Stimulated activated CD4-positive, alpha-beta T cell treated with anti-CD3 and anti-CD28 coated beads, Interleukin-12 subunit alpha, Interleukin-12 subunit beta, amount 100 ng/mL, for 4 hours (primary cell): ENCODE results near the gene SRPX.

Experiments
- DNase-seq: peaks from one replicate; pipeline ENCODE4 v3.0.0-alpha.2; 2020

The SRPX gene

DNA sequence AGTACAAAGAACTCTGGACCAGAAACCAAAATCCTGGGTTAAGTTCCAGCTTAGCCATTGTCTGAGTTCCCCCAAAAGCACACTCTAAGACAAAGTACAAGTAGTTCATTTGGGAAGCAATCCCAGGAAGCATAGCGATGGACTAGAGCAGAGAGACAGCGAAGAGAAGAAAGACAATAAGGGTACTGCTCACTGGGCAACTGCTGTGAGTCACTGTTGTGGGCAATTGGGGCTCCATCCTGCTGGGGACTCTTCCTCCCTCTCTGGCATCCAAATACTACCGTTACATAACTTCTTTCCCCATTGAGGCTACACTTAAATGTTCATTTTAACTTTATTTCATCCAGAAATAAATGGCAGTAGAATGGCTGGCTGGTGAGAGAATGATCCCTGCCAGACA, 14.1 kb downstream of the SRPX start:
- DNase-seq: no peak

DNA sequence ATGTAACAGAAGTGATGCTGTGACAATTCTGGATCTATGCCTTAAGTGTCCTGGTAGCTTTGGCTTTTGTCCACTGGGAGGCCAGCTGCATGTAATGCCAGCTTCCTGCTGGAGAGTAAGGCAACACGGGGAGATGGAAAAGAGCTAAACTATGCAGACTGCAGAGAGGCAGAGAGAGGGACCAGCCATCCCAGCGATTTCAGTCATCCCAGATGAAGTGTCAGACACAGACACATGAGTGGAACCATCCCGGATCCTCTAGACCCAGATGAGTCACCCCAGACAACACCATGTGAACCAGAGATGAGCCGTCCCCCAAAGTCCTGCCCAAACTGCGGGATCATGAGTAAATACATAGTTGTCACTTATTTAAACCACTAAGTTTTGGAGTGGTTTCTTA, 14.6 kb downstream of the SRPX start:
- no peak for DNase-seq

DNA sequence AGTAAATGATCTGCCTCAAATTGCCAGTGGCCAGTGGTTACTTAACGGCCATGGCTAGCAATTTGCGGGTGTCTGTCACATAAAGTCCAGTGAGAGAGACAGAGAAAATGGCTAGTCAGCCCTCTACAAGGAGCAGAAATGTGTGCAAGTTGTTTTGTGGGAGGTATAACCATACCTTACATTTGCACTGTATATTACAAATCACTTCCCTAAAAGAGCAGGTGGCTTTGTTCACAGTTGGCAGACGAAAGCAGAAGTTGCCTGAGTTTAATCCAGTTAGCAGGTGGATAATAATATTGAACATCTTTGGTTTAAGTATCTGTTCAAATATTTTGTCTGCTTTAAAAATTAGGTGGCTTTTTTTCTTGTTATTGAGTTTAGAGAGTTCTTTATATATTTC, 15.6 kb downstream of the SRPX start:
- no peak for DNase-seq

DNA sequence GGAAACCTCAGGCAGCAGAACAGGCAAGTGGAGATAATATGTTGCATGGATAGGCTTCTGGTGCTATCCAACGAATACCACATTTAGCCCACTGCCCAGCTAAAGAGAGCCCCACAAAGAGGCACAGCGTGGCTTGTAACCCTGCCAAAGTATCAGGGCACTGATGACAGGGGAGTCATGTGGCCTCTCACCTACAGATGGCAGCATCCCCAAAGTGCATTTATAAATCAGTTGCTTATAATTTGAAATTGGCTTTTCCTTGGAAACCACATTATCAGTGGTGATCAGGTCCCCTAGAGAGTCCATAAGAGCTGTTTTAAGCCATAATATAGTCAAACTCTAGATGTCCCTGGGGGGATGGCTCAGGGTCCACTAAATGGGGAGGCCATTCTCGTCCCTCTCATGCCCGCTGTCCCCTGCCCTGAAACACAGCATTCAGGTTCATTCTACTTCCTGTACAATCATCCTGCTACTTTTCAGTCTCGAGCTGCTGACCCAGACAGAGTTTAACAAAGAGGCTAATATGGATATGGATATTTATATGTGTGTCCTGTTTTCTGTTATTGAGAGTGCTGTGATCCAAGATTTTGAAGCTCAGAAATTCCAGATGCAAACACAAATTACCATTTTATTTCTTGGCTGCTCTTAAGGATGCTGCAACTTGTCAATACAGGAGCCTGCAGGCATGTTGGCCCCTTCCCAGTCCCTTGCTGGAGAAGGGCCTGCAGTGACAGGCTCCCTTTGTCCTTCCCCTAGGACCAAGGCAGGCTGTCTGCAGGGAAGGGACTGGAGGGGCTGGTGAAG, 28.5 kb downstream of the SRPX start:
- no peak for DNase-seq

DNA sequence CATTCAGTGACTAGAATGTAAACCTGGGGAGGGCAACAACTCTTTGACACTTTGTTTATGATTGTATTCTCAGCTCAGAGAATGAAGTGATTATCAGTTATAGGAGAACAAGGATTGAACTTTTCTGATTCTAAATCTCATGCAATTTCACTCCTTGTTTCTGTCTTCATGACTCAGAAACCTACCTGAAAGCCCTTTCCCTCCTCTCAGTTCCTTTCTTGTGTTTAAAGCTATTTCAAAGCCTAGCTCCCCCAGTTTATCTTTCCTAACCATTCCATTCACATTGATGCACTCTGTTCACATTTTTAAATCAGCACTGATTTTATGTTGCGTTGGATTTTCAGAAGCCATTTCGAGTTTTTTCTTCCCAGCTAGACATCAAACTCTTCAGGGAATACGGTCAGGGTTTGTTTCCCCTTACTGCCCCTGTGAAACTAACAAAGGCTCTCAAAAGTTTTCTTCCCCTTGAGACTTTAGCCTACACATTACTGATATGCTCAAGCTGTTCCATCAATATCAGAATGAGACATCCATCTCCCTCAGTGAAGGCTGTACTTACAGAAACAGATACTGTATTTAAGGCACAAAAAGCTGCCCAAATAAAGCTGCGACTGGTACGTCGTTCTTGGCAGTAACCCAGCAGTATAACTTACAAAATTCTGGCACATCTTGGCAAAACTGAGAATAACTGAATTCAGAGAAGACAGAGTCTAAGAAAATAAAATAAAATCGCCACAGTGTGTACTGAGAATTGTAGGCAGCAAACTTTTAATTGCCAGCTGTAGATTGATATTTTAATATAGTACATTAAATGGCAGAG, 31.0 kb downstream of the SRPX start:
- no peak for DNase-seq

DNA sequence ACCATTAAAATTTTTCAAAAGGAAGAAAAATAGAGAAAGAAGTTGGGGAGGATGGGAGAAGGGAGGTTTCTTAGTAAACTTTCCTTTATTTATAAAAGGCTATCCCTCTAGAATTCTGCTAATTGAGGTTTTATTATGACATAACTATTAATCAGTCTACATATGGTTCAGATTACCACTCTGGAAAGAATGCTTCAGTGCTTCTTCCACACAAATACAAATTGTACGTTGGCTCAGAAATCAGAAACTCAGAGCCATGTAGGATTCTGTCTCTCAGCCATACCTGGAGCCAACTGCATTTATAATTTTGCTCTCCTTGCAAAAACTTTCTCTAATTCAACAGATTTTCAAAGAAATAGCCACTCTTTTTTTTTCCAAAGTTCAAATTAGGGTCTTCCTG, 37.1 kb downstream of the SRPX start:
- DNase-seq: no peak

DNA sequence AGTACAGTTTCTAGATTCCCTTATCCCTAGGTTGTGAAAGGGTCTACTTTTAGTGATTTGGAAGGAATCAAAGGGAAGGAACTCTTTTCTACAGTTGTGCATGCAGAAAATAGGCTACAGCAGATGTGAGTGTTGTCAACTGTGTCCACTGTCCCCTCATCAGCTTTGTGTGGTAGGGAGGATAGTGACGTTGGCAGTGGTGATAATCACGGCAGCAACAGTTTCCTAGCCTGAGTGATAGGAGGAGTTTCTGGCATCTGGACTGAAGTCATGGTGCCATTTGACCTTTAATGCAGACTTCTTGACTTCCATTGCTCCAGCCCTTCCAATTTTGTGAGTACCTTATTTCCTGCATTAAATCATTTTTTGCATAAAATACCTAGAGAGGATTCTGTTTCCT, 39.3 kb downstream of the SRPX start:
- no peak for DNase-seq

DNA sequence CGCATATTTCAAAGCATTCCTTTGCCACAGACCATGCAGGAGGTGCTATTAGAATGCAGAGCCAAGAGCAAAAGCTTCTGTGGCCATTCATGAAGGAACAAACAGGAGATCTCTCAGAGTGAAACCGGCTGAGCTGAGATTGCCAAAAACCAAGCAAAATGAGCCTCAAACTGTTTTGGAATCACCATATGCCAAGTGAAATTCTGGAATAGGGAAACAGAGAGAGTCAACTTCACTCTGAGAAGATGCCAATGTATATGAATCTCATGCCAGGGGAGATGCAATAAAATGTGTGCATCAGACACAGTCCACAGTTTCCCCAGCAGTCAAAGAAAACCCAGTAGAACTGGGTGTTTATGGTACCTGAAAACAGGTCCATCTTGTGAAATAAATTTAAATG, 42.3 kb downstream of the SRPX start:
- DNase-seq: no peak

DNA sequence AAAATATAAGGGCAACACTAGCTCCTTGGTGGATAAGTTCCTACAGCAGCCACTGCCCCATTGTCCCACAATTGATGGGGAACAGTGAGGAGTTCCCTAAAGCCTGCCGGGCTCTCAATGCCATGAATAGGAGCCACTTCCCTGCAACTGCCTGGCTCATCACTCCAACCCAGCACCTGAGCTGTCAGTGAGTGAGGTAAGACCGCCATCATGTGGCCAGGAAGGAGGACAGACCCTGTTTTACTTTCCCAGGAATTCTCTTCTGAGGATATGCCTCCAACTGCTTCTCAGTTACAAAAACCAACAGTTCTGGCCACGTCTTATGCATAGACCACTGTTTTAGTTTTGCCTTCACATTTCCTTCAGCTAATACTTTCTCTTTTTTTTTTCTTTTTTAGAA, 45.5 kb downstream of the SRPX start:
- no peak for DNase-seq

DNA sequence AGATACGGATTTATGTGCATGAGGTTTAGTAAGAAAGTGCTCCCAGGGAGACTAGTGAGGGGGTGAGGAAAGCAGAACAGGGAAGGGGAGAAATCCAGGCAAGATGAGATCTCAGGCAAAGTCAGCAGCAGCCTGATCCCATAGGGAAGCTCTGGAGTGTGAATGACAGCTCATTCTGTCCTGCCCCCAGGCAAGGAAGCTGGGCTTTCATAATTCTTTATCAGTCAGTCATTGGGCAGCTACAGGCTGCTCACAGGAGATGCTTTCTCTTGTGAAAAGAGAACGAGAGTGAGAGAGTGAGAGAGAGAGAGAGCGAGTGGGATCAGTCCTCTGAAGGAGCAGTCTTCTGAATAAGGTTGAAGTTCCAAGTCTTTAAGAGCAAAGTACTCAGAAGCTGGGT, 48.1 kb downstream of the SRPX start:
- no peak for DNase-seq

DNA sequence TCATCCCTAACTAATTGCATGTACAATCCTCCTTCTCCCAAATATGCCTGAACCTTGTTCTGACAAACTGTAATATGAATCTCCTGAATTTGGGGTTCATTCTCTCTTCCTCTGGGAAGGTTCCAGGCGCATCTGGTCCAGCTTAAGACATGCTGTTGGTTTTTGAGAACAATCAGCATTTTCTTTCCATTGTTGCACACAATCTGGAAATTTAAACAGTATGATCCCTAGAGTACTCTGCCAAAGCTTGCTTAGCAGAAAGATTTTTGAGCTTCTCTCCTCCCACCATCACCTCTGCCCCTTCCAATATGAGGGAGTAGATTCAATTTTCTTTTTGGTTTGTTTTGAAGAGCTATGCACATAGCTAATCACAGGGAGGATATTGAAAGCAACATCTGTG, 50.1 kb downstream of the SRPX start:
- DNase-seq: no peak

DNA sequence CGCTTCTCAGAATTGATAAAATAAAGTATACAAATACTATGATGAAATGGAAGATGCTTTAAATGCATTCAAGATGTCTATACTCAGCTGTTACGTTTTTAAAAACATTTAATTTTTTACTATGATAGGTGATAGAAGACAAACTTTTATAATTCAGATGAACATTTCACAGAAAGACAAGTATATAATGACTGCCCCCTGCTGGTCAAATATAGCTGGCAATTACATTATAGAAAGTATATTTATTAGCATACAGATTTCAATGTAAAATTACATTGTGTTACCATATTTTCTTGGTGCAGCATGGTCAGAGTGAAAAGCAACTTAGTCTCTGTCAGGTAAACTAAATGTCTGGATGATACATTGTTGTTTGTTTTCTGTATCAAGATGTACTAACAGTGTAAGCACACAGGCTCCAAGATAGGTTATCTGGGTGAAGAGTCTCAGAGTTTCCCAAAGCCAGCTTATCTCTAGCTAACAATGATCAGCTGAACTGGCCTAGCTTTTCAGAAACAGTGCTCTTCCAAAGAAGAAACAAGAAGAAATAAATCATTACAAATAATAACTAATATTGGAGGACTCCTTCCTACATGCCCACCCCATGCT, 54.1 kb downstream of the SRPX start:
- no peak for DNase-seq

DNA sequence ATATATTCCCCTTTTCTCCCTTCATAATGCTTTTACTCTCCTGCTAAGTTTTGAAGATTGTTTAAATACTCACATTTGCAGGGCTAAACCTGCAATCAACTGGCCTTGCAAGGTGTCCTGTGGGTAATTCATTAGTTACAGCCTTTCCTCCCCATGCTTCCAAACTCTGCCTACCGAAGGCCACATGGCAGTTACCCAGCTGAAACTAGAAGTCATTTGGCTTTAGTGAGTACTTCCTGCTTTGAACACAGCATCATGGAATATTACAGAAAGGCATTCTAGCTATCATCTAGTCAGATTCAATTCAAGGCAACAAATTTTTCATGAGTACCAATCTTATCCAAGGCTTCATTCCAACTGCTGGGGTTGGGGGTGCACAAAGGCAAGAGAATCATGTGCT, 55.6 kb downstream of the SRPX start:
- no peak for DNase-seq

DNA sequence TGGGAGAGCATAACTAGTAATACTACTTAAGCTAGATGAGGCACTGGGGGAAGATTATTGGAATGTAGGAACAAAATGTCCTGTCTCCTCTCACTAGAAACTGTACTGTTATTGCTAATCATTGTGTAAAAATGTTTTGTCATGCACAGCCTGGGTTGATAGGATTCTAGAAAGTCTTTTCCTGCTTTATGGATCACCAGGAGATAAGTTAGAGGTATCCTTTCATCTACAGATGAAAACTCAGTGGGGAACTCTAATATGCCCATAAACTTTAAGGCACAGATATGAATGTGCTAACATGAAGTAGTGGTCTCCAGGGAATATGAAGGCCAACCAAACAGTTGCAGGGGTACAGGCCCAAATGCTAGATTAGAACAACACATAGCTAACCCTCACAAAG, 57.5 kb downstream of the SRPX start:
- DNase-seq: no peak

DNA sequence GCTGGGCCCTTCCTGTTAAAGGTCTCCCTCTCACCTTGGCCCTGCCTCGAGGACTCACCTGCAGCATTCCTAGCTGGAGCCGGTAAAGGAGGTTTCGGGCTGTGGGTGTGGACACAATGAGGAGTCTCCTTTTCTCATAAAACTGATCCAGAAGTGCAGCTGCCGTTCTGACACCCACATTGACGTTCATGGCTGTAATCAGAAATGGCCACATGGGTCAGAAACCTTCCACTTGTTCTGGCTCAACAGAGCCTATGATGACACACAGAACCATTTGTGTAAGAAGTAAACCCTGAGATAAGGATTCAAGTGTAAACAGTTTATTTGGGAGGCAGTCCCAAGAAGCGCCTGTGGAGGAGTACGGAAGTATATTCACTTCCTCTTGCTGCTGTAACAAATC, 63.8 kb downstream of the SRPX start:
- DNase-seq: no peak

DNA sequence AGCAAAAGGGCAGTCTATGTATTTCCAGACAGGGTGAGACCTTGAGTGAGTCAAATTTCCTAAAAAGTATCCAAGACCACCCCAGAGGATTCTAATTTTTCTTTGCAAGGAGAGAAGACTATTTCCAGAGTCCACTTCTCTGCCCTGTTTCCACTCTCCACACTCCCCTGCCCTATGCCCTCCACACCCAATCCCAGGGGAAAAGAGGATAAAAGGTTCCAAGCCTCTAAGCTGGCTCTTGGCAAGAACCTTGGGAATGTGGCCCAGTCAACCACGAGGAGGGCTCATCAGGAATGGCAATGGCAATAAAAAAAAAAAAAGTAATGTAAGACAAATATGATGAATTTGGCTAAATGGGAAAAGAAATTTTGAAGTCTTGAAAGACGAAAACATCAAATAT, 65.9 kb downstream of the SRPX start:
- no peak for DNase-seq

DNA sequence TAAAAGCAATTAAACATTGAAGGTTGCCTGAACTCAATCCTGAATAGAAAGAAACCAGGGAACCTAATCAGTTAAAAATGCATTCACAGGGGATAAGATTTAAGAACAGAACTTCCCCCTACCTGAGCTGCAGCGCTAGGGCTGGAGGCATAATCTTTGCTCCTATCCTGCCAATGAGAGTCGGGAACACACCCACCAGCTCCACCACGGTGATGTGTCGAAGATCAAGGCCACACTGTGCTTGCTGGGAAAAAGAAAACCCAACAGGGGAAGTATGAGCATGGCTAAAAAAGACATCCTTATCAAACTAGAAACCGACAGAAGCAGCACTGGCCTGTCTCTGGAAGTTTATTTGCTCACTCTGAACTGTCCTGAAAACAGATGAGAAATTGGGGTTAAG, 66.3 kb downstream of the SRPX start:
- DNase-seq: no peak

DNA sequence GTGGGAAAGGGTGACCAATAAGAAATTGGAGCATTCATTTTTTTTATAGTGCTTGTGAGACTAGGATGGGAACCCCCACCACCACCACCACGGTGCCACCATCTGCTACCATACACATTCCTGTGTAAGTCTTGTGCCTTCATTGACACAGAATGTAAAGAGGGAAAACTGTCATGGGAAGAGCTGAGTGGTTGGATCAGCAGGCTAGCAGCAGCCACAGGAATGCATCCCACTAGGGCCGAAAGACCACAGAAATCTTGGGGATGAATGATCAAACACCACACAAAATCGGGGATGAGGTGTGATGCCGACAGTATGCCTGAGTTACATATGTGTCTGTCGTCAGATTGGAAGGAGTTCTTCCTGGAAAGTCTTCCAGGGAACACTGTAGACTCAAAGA, 69.2 kb downstream of the SRPX start:
- no peak for DNase-seq

DNA sequence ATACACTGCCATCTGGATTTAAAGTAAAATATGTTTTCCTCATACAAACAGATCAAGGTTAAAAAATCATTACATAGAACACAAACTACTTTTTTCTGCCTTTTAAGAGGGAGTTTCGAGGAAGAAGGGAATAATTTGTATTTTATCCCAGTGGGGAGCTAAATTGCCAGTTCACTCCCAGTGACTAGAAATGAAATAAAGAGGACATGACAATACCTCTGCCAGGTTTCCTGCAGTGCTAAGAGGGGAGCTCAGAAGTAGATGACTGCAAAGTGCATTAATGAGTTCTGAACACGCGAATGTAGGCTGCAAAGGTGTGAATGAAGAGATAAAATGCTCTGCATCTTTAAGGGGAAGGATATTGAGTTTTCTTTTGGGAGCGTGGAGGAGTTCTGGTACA, 69.7 kb downstream of the SRPX start:
- no peak for DNase-seq

DNA sequence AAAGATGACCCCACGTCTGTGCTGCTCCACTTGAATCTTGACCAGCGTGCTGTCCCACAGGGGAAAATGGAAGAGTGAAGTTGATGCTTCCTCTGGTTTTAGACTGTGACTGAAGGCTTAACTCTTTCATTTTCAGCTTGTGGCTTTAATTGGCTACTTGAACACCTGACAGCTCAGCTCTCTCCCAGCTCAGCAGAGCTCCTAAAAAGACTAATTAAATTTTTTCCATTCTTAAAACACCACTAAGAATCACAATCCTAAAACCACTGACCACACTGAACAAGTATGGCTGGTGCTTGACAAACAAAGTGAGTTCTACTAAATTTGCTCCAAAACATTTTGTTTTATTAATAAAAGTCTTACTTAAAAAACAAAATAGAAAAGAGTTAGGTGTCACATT, 71.7 kb downstream of the SRPX start:
- no peak for DNase-seq

DNA sequence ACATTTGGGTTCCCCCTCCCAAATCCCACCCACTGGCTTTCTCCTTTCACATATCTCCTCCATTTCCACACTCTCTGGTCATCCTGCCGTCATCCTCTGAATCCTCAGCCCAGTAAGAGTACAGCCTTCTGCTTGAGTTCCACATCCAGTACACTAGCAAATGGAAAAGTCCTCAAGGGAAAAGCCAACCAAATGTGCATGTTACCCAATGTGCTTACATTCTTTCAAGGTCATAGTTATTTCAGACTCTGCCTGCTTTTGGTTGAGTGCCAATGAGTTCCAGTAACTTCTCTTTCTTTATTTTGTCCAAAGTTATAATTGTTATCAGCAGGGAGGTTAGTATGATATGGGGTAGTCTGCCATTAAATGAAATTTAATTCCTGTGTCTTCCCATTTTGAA, 78.1 kb downstream of the SRPX start:
- no peak for DNase-seq

DNA sequence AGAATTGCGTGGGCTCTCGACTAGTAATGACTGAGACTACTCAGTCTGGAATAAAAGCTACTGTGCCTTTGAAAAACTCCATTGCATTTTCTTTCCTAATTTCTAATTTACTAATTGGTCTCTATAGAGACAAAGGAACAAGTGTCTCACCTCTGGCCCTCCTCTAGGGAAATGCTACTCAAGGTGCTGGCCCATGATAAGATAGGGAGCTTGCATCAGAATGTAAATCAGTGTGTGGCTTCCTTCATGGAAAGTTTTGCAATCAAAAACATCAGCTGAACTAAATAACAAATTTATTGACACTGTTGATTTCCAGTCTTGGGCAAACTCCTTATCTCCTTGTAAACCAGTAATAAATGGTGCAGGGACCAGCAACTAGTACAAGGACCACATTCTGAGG, 81.8 kb downstream of the SRPX start:
- DNase-seq: no peak

DNA sequence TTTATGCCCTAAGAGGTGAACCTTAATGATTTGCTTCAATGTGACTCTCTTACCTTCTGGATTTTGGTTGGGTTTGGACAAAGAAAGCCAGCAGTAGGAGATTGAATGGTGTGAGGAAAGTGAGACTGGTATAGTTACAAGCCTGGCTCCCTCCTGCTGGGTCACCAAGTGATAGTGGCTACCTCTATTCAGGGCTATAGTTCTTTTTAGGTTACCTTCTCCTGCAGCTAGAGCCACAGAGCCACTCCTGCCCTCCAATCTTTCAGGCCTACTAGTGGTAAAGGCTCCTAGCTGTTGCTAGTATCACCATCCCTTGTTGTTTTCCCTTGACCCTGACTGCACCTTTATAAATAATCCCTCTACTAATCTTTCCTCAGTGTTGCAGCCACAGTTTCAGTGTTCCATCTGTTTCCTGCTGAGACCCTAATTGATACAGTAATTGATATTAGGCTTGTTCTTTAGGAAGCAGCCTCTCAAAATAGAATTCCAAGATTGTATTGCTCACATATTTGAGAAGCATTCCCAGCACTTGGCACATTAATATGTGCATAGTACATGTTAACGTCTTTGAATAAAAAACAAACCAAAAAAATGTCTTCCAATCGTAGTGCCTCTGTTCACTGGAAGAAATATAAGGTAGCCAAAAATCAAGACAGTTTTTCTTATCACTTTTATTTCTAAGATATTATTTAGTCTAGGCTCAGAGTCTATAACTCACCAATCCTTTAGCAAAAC, 82.3 kb downstream of the SRPX start:
- DNase-seq: no peak

DNA sequence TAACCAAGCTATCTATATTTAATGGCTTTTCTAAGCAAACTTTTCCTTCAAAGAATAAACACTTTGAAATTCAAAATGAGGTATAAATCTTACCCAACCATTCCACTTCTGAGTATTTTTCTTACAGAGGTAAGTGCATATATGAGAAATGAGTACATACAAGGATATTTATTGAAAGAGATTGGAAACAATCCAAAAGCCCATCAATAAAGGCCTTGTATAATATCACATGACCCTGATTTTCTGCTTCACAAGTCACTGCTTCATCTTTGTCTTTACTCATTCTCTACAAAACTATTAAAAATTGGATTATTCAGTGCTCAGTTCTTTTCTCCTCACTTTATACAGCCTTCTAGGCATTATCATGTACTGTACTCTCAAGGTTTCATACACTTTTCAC, 91.3 kb downstream of the SRPX start:
- DNase-seq: no peak
